HG02870 (cell line): Measurements from ENCODE around the gene ARHGEF11.
"Not testable (repeated sequence)": the region's sequence is repeated elsewhere in the genome, so short reads cannot be mapped to it uniquely, and the experiment has no call there.

Experiments used
- ATAC-seq: cut with Tn5 transposase; IDR thresholded peaks from one replicate; pipeline ENCODE4 v1.9.1; 2021; ENCODE audit warnings: mild to moderate bottlenecking, moderate library complexity; ENCODE audit not compliant: unreplicated experiment

The ARHGEF11 gene

GRCh38 chr1:157045250-157046218, at the start of gene ARHGEF11:
TSS of gene ARHGEF11 (minus strand) at chr1:157045742. CDS start at chr1:157044330, 1,412 bp downstream.
- ATAC-seq, result no peak

GRCh38 chr1:157095091-157095490, 49.5 kb upstream of the ARHGEF11 start:
- no peak for ATAC-seq

GRCh38 chr1:157092831-157093230, 47.3 kb upstream of the ARHGEF11 start:
- ATAC-seq, result no peak

- ATAC-seq, result no peak
These were observed 46.2 kb upstream of the ARHGEF11 start for GRCh38 chr1:157091668-157092273.

- no peak for ATAC-seq
These were observed 45.6 kb upstream of the ARHGEF11 start for GRCh38 chr1:157091186-157091585.

- no peak for ATAC-seq
These were observed 45.2 kb upstream of the ARHGEF11 start for GRCh38 chr1:157090771-157091170.

GRCh38 chr1:157090196-157090647, 44.7 kb upstream of the ARHGEF11 start:
- no peak for ATAC-seq

- no peak for ATAC-seq
These were observed 44.2 kb upstream of the ARHGEF11 start for GRCh38 chr1:157089789-157090188.

- no peak for ATAC-seq
These were observed 43.1 kb upstream of the ARHGEF11 start for GRCh38 chr1:157088607-157089006.

GRCh38 chr1:157087030-157087429, 41.5 kb upstream of the ARHGEF11 start:
- no peak for ATAC-seq

GRCh38 chr1:157086299-157086698, 40.8 kb upstream of the ARHGEF11 start:
- ATAC-seq, result no peak

- ATAC-seq, result no peak
These were observed 39.9 kb upstream of the ARHGEF11 start for GRCh38 chr1:157085421-157085820.

- ATAC-seq, result no peak
These were observed 39.2 kb upstream of the ARHGEF11 start for GRCh38 chr1:157084720-157085119.

- ATAC-seq, result no peak
These were observed 36.2 kb upstream of the ARHGEF11 start for GRCh38 chr1:157081707-157082106.

- no peak for ATAC-seq
These were observed 35.2 kb upstream of the ARHGEF11 start for GRCh38 chr1:157080714-157081113.

GRCh38 chr1:157077394-157077793, 31.9 kb upstream of the ARHGEF11 start:
- ATAC-seq, result no peak

- ATAC-seq, result no peak
These were observed 28.6 kb upstream of the ARHGEF11 start for GRCh38 chr1:157073944-157074685.

GRCh38 chr1:157069601-157070000, 24.1 kb upstream of the ARHGEF11 start:
- ATAC-seq, result no peak

GRCh38 chr1:157059241-157059640, 13.7 kb upstream of the ARHGEF11 start:
- not testable (repeated sequence) for ATAC-seq

GRCh38 chr1:157056269-157056668, 10.7 kb upstream of the ARHGEF11 start:
- ATAC-seq, result no peak

- ATAC-seq, result not testable (repeated sequence)
These were observed 10.2 kb upstream of the ARHGEF11 start for GRCh38 chr1:157055729-157056128.
